ENCODE results near the gene KITLG.
"Not testable (repeated sequence)": the region's sequence is repeated elsewhere in the genome, so short reads cannot be mapped to it uniquely, and the experiment has no call there.

KITLG gene
- long read RNA-seq, donor 1, full-length matches to known transcripts = 5 of 5 reads
- long read RNA-seq, donor 1, partial matches to known transcripts = 0 of 5 reads
- long read RNA-seq, donor 1, other reads (novel, unspliced or antisense) = 0 of 5 reads
- long read RNA-seq, donor 2, full-length matches to known transcripts = 3 of 3 reads
- long read RNA-seq, donor 2, partial matches to known transcripts = 0 of 3 reads
- long read RNA-seq, donor 2, other reads (novel, unspliced or antisense) = 0 of 3 reads
- long read RNA-seq, donor 3, full-length matches to known transcripts = 7 of 7 reads
- long read RNA-seq, donor 3, partial matches to known transcripts = 0 of 7 reads
- long read RNA-seq, donor 3, other reads (novel, unspliced or antisense) = 0 of 7 reads
- long read RNA-seq, donor 4, full-length matches to known transcripts = 13 of 13 reads
- long read RNA-seq, donor 4, partial matches to known transcripts = 0 of 13 reads
- long read RNA-seq, donor 4, other reads (novel, unspliced or antisense) = 0 of 13 reads
- long read RNA-seq, donor 5, full-length matches to known transcripts = 4 of 4 reads
- long read RNA-seq, donor 5, partial matches to known transcripts = 0 of 4 reads
- long read RNA-seq, donor 5, other reads (novel, unspliced or antisense) = 0 of 4 reads
- long read RNA-seq, donor 6, full-length matches to known transcripts = 6 of 6 reads
- long read RNA-seq, donor 6, partial matches to known transcripts = 0 of 6 reads
- long read RNA-seq, donor 6, other reads (novel, unspliced or antisense) = 0 of 6 reads
- long read RNA-seq, donor 7, full-length matches to known transcripts = 16 of 16 reads
- long read RNA-seq, donor 7, partial matches to known transcripts = 0 of 16 reads
- long read RNA-seq, donor 7, other reads (novel, unspliced or antisense) = 0 of 16 reads
- long read RNA-seq, donor 8, full-length matches to known transcripts = 13 of 13 reads
- long read RNA-seq, donor 8, partial matches to known transcripts = 0 of 13 reads
- long read RNA-seq, donor 8, other reads (novel, unspliced or antisense) = 0 of 13 reads

DNA sequence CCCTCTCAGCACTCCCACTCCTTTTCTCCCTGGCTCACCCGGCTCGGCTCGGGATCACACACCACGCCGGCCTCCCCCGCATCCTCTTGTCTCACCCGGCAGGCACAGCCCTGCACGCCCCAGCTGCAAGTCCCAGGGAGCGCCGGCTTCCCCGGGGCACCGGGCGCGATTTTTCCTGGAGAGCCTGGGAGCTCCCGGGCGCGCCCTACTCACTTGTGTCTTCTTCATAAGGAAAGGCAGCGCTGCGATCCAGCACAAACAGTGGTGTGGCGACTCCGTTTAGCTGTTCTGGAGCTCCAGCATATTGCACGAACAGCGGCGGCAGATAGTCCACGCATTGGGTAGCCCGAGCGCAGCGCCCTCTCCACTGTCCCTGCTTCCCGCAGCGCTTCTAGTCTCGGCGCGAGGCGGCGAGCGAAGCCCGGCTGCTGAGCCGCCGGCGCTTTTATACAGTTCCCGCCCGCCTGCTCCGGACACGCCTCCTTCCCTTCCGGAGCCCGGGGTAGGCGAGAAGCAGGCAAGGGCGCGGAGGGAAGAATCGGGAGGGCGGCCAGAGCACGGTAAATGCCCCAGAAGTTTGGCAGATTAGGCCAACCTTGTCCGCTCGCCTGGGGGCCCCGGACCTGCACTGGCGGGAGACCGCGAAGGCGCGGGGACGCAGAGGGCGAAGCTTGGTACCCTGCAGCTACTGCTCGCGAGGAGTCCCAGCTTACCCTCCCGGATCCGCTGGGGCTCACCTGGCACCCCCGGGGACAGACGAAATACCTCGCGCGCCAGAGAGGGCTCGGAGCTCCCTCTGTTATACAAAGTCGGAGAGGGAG is at the start of gene KITLG:
KITLG (minus strand) TSS at position 421 of the 821 bp plus-strand sequence; CDS start at position 228, 193 bp downstream.
- DNase-seq = peak; percentile 93

- no peak for DNase-seq
Observed at GRCh38 chr12:88628856-88629509, 48.7 kb upstream of the KITLG start.

DNA sequence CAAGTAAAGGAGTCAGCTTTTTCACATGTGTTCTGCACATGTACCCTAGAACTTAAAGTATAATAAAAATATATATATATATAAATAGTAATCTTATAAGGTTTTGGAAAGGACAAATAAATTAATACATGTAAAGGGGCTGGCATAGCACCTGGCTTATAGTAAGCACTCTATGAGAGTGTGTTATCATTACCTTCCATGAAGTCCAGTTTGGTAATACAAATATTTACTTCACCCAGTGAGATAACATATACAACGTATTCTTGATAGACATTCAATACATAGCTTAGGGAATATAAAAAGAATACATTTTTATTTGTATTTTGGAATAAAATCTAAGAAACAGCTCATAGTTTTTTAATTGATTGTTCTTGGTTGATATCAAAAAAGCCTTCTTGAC is 47.8 kb upstream of the KITLG start:
- DNase-seq = not testable (repeated sequence)

GRCh38 chr12:88627501-88627900 is 47.2 kb upstream of the KITLG start:
- no peak for DNase-seq

DNA sequence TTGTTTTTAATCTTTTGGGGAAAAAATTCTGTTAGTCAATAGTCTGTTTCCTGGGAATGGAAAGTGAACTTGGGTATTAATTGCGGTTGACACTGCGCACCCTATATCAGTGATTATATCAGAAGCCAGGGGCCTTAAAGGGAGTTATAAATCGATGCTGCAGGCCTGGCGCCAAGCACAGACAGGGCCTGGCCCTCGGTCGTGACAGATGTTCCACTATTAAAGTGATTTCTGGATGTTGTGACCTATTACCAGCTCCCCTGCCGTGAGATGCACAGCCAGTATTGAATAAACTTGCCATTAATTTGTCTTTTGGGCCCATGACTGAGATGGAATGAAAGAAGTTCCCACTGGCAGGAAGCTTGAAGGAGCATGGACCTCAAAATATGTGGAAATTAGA is 45.1 kb upstream of the KITLG start:
- DNase-seq = no peak

DNA sequence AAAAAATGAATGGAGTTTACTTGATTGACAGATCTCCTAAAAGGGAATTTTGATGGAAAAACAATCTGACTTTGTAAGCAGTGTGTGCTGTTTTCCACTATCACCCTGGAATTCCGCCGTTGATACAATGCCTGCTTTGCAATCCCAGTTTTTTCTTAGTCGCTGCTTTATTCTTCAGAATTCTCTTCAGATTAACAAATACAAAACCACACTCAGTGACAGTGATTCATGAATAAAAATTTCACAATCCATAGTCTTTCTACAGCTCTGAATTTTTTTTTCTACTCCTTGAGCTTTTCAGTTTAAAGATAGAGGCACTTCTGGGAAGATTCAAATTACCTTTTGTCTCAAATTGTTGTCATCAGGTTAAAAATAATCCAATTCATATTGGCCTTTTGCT is 44.6 kb upstream of the KITLG start:
- no peak for DNase-seq

- DNase-seq = no peak
Observed at GRCh38 chr12:88623777-88624548, 43.7 kb upstream of the KITLG start.

DNA sequence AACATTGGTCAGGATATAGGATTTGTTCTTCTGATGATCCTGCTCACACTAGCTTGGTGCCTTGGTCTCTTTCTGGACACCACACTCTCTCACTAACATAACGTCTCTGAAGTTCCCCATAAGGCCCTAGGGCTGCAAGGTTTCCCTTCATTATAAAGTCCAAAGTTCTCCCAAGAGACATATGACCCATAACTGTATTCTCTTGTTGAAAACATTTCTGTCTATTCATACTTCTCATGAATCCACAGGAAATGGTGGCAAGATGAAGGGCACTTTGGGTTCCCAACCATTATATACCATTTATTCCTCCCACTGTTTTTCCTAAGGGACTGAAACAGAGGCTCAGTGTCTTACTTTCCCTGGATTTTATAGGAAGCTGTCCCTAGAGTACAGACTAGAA is 37.1 kb upstream of the KITLG start:
- DNase-seq = no peak

- no peak for DNase-seq
Observed at GRCh38 chr12:88615490-88615889, 35.2 kb upstream of the KITLG start.

- DNase-seq = no peak
Observed at GRCh38 chr12:88604646-88605045, 24.4 kb upstream of the KITLG start.

- no peak for DNase-seq
Observed at GRCh38 chr12:88600272-88600671, 20.0 kb upstream of the KITLG start.

- no peak for DNase-seq
Observed at GRCh38 chr12:88597365-88597764, 17.1 kb upstream of the KITLG start.

DNA sequence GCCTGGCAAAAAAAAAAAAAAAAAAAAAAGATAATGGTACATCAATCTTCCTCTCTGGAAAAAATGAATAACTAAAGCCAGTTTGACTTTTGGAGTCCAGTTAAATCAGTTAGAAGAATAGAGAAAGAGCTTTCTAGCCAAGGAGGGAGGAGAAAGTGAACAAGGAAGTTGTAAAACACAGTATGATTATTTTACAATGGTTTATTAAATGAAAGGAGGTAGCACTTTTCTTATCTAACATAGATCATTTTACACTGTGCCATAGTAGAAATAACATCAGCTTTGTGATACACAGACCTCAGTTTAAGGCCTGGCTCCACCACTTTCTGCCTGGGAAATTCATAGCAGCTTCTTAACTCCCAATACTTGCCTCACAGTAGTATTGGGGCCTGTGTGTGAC is 15.4 kb upstream of the KITLG start:
- no peak for DNase-seq

GRCh38 chr12:88594780-88595179 is 14.5 kb upstream of the KITLG start:
- DNase-seq = no peak

DNA sequence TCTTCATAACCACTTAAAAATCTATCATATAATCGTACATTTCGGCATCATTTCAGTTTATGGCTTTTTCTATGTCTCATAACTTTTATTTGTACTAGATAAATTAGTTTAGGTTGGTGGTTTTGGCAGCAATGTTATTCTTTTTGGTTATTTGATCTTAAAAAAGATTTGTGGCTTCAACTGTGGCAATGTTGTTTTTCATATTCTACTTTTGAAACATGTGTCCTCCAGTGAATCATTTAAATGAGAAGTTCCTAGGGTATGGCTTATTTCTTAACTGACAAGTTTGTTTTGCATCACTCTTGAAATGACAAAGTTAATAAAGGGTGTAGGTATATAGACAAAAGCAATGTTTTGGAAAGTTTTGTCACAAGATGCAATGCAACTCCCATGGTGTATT is 11.1 kb upstream of the KITLG start:
- no peak for DNase-seq

GRCh38 chr12:88590851-88591250 is 10.6 kb upstream of the KITLG start:
- DNase-seq = no peak

- DNase-seq = no peak
Observed at GRCh38 chr12:88585077-88585476, 4.8 kb upstream of the KITLG start.

DNA sequence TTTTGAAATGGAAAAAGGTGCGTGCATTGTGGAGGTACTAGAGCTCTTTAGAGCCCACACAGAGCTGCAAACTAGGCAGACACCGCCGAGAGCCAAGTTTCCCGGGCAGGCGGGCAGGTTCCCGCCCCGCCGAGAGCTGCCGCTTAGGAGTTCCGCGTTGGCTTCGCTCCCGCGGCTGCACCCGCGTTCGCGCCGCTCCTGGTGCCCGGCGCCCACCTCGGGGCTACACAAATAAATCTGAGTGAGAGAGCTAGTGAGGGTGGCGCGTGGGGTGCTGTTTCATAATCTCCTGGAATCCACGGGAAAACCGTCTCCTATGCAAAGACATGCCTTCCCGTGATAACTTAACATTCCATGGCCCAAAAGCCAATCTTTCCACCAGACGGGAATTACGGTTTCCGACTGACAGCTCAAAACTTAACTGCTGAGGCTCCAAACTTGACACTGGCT is 645 bp downstream of the KITLG start:
- DNase-seq = no peak

DNA sequence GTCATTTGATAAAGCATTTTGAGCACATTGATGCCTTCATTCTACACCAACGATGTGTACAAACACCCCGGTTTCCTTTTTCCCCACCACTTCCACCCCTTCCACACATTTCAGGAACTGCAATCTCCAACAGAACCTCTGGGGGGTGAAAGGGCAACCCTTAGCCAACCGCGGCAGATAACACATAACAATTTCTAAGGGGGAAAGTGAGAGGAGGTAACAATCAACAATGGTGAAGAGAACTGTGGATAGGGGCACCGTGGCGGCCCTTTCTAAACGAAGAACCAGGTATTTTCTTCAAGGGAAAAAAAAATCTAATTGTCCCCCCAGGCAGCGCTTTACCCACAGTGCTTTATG is 1.1 kb downstream of the KITLG start:
- DNase-seq = no peak

GRCh38 chr12:88578276-88579160 is 1.8 kb downstream of the KITLG start:
- DNase-seq = peak; percentile 37
